CD14-positive monocyte (primary cell): ENCODE results near the gene RAI14. TPM values are rescaled to one million over a fixed set of nuclear protein-coding genes. Genes with fewer than 3 reads are reported as not detected.

Experiments used
- DNase-seq, 3 donors: peaks; one replicate each; pipeline ENCODE4 v3.0.0-alpha.2; 2011 to 2022
- H2AFZ ChIP-seq: 2 replicates; pipeline ENCODE4 v1.6.0; 2012; ENCODE audit warnings: mild to moderate bottlenecking, low read depth, low read length, inconsistent platforms; ENCODE audit not compliant: insufficient read depth, poor library complexity, severe bottlenecking
- H3K27ac ChIP-seq, 2 donors: 1 replicate in 1 of 2; 2 replicates in 1 of 2; pipeline ENCODE4 v1.5.1; 2012 to 2013; ENCODE audit warnings: low read length in 2 of 2, control low read depth in 1 of 2, inconsistent platforms in 1 of 2, low read depth in 1 of 2, mild to moderate bottlenecking in 1 of 2
- H3K27me3 ChIP-seq, 2 donors: one replicate each; pipeline versions ENCODE4 v1.6.0 to v1.6.1; 2011 to 2013; ENCODE audit warnings: low read length in 2 of 2; ENCODE audit not compliant: control insufficient read depth in 2 of 2, insufficient read depth in 2 of 2
- H3K36me3 ChIP-seq, 2 donors: replicated peaks in 1 of 2; 1 replicate in 1 of 2; 2 replicates in 1 of 2; pipeline versions ENCODE4 v1.5.1 to v1.6.1; 2012 to 2013; ENCODE audit warnings: low read length in 2 of 2, control low read depth in 1 of 2, inconsistent platforms in 1 of 2, mild to moderate bottlenecking in 1 of 2; ENCODE audit not compliant: insufficient read depth in 2 of 2, control insufficient read depth in 1 of 2
- H3K4me1 ChIP-seq, 2 donors: 1 replicate in 1 of 2; 2 replicates in 1 of 2; pipeline versions ENCODE4 v1.5.1 to v1.6.1; 2012 to 2013; ENCODE audit warnings: low read length in 2 of 2, control low read depth in 1 of 2, inconsistent platforms in 1 of 2, mild to moderate bottlenecking in 1 of 2, moderate library complexity in 1 of 2; ENCODE audit not compliant: insufficient read depth in 2 of 2, control insufficient read depth in 1 of 2
- H3K4me2 ChIP-seq: replicated peaks from 2 replicates; pipeline ENCODE3; 2012; ENCODE audit warnings: low read length, moderate library complexity, mild to moderate bottlenecking; ENCODE audit not compliant: poor library complexity, severe bottlenecking; ENCODE audit errors: extremely low read depth
- H3K4me3 ChIP-seq, 3 experiments: fragments of 200-600 bp in 1 of 3; sonication (generic) in 1 of 3; replicated peaks in 1 of 3; 1 replicate in 2 of 3; 2 replicates in 1 of 3; pipeline ENCODE4 v1.5.1; 2011 to 2013; ENCODE audit warnings: low read length in 3 of 3, mild to moderate bottlenecking in 3 of 3, control low read depth in 2 of 3, low read depth in 2 of 3, inconsistent platforms in 1 of 3, moderate library complexity in 1 of 3
- H3K79me2 ChIP-seq: 2 replicates; pipeline ENCODE4 v1.6.0; 2012; ENCODE audit warnings: mild to moderate bottlenecking, control low read depth, inconsistent platforms, low read length, moderate library complexity; ENCODE audit not compliant: insufficient read depth
- H3K9ac ChIP-seq: 2 replicates; pipeline ENCODE4 v1.6.0; 2017; ENCODE audit warnings: low read length, mild to moderate bottlenecking; ENCODE audit not compliant: insufficient read depth, poor library complexity, severe bottlenecking
- H3K9me3 ChIP-seq, 2 donors: replicated peaks in 1 of 2; 1 replicate in 1 of 2; 2 replicates in 1 of 2; pipeline versions ENCODE4 v1.5.1 to v1.6.1; 2012 to 2013; ENCODE audit warnings: low read length in 2 of 2, control low read depth in 1 of 2; ENCODE audit not compliant: control insufficient read depth in 1 of 2, insufficient read depth in 1 of 2
- H4K20me1 ChIP-seq: 2 replicates; pipeline ENCODE4 v1.6.0; 2012; ENCODE audit warnings: mild to moderate bottlenecking, low read length, control low read depth, moderate library complexity; ENCODE audit not compliant: insufficient read depth
- H3K27ac Mint-ChIP-seq, 7 donors: one replicate each; pipeline ENCODE4 v1.8.0; 2020; ENCODE audit warnings: mild to moderate bottlenecking in 7 of 7, mixed read lengths in 7 of 7, moderate library complexity in 6 of 7, inconsistent platforms in 2 of 7
- H3K27me3 Mint-ChIP-seq, 3 donors: one replicate each; pipeline ENCODE4 v1.8.0; 2021 to 2022; ENCODE audit warnings: low read depth in 3 of 3, mild to moderate bottlenecking in 3 of 3, mixed read lengths in 3 of 3, moderate library complexity in 3 of 3, inconsistent platforms in 1 of 3
- H3K36me3 Mint-ChIP-seq, 2 donors: one replicate each; pipeline ENCODE4 v1.8.0; 2020; ENCODE audit warnings: mixed read lengths in 2 of 2, inconsistent platforms in 1 of 2, mild to moderate bottlenecking in 1 of 2
- H3K4me1 Mint-ChIP-seq: one replicate; pipeline ENCODE4 v1.8.0; 2020; ENCODE audit warnings: mild to moderate bottlenecking, mixed read lengths
- H3K4me3 Mint-ChIP-seq, 2 donors: one replicate each; pipeline ENCODE4 v1.8.0; 2020; ENCODE audit warnings: mild to moderate bottlenecking in 2 of 2, mixed read lengths in 2 of 2, moderate library complexity in 1 of 2
- H3K9me3 Mint-ChIP-seq, 7 donors: one replicate each; pipeline ENCODE4 v1.8.0; 2020 to 2022; ENCODE audit warnings: mixed read lengths in 7 of 7, mild to moderate bottlenecking in 6 of 7, moderate library complexity in 6 of 7, inconsistent platforms in 2 of 7
- WGBS: methylation state at CpG from one replicate; pipeline ENCODE4 v1.1.5; 2013; ENCODE audit warnings: missing lambda C conversion rate; ENCODE audit not compliant: insufficient coverage; 5-methylcytosine and 5-hydroxymethylcytosine counted together
- intact Hi-C, 2 donors: fragments of 100-400 bp; cut with micrococcal nuclease; formaldehyde crosslinking; loops; one replicate each; pipeline versions ENCODE4 v1.15.0 to v1.15.1; 2023
- polyA plus RNA-seq, 3 donors: library from polyadenylated mRNA; depleted of rRNA in 1 of 3; unstranded in 2 of 3; stranded (reverse) in 1 of 3; fragments of 300-500 nt in 2 of 3; fragments of >200 nt in 1 of 3; fragmentation: Illumina TruSeq in 2 of 3; gene quantifications; 1 replicate in 2 of 3; 2 replicates in 1 of 3; pipeline ENCODE4 v1.2.3, GENCODE V29; 2012 to 2021
- TF ChIP-seq, protein P1 (sequence below): fragments of 200-600 bp; IDR thresholded peaks from one replicate; pipeline ENCODE4 v1.8.0; 2022; ENCODE audit warnings: antibody characterized with exemption, mild to moderate bottlenecking

RAI14 gene
- polyA plus RNA-seq, 3 donors = 0.08 TPM; not detected in 2

DNA sequence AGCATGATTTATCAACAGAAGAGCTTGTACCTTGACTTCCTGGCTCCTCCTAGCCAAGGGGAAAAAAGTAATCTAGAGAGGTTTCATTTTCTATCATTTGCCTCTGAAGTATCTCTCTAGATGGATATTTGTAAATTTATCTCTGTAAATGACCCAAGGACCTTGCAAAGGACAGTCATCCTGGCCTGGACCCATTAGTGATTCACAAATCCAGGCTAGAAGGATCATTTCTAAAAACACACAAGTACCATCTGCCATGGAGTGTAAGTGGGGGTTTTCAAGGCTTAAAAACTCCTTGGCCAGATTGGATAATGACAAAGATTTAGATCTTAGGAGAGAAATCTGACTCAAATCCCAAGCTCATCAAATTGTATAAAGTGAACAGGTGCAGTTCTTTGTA is 190.9 kb downstream of the RAI14 start:
- Histone ChIP-seq H3K79me2 (no peaks in the 10 kb centered on the region), H3K9ac (no peak overlapping the region), H3K4me2 (no peak overlapping the region), H3K36me3 (no peaks in the 10 kb centered on the region), H2AFZ (no peak overlapping the region), H4K20me1 (no peaks in the 10 kb centered on the region), H3K4me3 (no peak overlapping the region), H3K27ac (no peak overlapping the region), H3K4me1 (no peaks in the 10 kb centered on the region), H3K27me3 (no peaks in the 10 kb centered on the region), H3K9me3 (no peaks in the 10 kb centered on the region)
- intact Hi-C loops = no loop called here
- peaks cover 0 to 4% (median 1%) of the 10 kb centered on the region in 7 donors for H3K9me3 Mint-ChIP-seq
- no peak overlapping the region for H3K4me3 Mint-ChIP-seq
- TF ChIP-seq, protein P1, sequence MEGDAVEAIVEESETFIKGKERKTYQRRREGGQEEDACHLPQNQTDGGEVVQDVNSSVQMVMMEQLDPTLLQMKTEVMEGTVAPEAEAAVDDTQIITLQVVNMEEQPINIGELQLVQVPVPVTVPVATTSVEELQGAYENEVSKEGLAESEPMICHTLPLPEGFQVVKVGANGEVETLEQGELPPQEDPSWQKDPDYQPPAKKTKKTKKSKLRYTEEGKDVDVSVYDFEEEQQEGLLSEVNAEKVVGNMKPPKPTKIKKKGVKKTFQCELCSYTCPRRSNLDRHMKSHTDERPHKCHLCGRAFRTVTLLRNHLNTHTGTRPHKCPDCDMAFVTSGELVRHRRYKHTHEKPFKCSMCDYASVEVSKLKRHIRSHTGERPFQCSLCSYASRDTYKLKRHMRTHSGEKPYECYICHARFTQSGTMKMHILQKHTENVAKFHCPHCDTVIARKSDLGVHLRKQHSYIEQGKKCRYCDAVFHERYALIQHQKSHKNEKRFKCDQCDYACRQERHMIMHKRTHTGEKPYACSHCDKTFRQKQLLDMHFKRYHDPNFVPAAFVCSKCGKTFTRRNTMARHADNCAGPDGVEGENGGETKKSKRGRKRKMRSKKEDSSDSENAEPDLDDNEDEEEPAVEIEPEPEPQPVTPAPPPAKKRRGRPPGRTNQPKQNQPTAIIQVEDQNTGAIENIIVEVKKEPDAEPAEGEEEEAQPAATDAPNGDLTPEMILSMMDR = no peak
- H3K36me3 Mint-ChIP-seq = no peaks in the 10 kb centered on the region
- DNase-seq = no peak
- peaks cover 0 to 7% (median 3%) of the 10 kb centered on the region in 3 donors for H3K27me3 Mint-ChIP-seq
- H3K4me1 Mint-ChIP-seq = no peaks in the 10 kb centered on the region
- no peak overlapping the region for H3K27ac Mint-ChIP-seq

DNA sequence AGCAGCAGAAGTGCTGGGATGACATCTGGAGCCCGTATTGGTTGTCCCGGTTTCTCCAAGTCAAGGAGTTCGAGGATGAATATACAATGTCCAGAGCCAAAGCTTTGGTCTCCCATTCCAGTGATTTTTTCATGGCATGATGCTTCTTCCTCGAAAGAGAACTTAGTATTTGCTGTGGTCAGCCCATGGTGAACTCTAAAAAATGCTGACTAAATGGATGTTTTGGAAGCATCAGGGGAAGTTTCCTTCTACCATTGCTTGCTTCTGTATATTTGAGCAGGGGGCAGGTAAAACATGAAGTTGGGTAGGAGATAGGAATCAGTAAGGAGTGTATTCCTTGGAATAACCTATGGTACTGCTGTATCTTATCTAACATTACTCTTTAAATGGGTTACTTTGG is 191.4 kb downstream of the RAI14 start:
- peaks cover 0 to 5% (median 1%) of the 10 kb centered on the region in 7 donors for H3K9me3 Mint-ChIP-seq
- H3K4me3 ChIP-seq = no peak overlapping the region
- H4K20me1 ChIP-seq = no peaks in the 10 kb centered on the region
- no peaks in the 10 kb centered on the region for H3K9me3 ChIP-seq
- no peak for DNase-seq
- no peaks in the 10 kb centered on the region for H3K36me3 Mint-ChIP-seq
- no peak overlapping the region for H3K9ac ChIP-seq
- no peak overlapping the region for H3K4me2 ChIP-seq
- no peaks in the 10 kb centered on the region for H3K4me1 ChIP-seq
- H3K27me3 Mint-ChIP-seq = peaks cover 0 to 7% (median 1%) of the 10 kb centered on the region in 3 donors
- no peak overlapping the region for H3K27ac ChIP-seq
- H3K36me3 ChIP-seq = no peaks in the 10 kb centered on the region
- 90% methylated on average over 4 of the region's 4 CpGs for WGBS
- H3K4me3 Mint-ChIP-seq = no peak overlapping the region
- no peak overlapping the region for H3K27ac Mint-ChIP-seq
- intact Hi-C loops = no loop called here
- no peaks in the 10 kb centered on the region for H3K79me2 ChIP-seq
- H3K27me3 ChIP-seq = no peaks in the 10 kb centered on the region
- H3K4me1 Mint-ChIP-seq = no peaks in the 10 kb centered on the region
- TF ChIP-seq, protein P1 = no peak
- no peak overlapping the region for H2AFZ ChIP-seq
